HepG2 (cell line): ENCODE data around the gene SYTL2. TPM values are rescaled to one million over a fixed set of nuclear protein-coding genes. Genes with fewer than 3 reads are reported as not detected.

Source experiments
- ATAC-seq: fragments of 200-7000 bp; cut with Tn5 transposase; 3 replicates; pipeline ENCODE4 v1.9.1; 2020; ENCODE audit warnings: mild to moderate bottlenecking, moderate library complexity
- BruUV-seq: library from RNA; stranded (reverse); fragments of 400-500 nt; replicated peaks from 2 replicates; lab custom pipeline; 2021; lab: Mats Ljungman, UMichigan
- CTCF ChIA-PET: fragments of 300-600 bp; formaldehyde crosslinking; extraction: SDS; loops from one replicate; lab custom pipeline; 2021; ENCODE audit warnings: low total read pairs, inconsistent platforms, low intra/inter-chr PET ratio; lab: Yijun Ruan, JAX
- POLR2A ChIA-PET: fragments of 350-600 bp; sonication (Branson Sonifier 250); formaldehyde crosslinking; loops from one replicate; lab custom pipeline; 2020; ENCODE audit warnings: antibody characterized with exemption, inconsistent platforms; lab: Yijun Ruan, JAX
- DNase-seq: peaks from one replicate; pipeline ENCODE4 v3.0.0-alpha.2; 2015; ENCODE audit warnings: low spot score
- FAIRE-seq: peaks from 3 replicates; lab custom pipeline; 2011; peaks lifted over from hg19 to GRCh38; lab: Jason Lieb, UNC
- H2AFZ ChIP-seq: one replicate; pipeline ENCODE4 v1.6.1; 2011; ENCODE audit warnings: low read length, inconsistent platforms
- H3K27ac ChIP-seq: fragments of 300-600 bp; 3 replicates; pipeline ENCODE4 v1.8.0; 2011; ENCODE audit warnings: mixed run types, mild to moderate bottlenecking, mixed read lengths, low read length, inconsistent platforms; ENCODE audit not compliant: insufficient read depth; ENCODE audit errors: extremely low read length
- H3K27me3 ChIP-seq, 2 experiments: fragments of 200-600 bp in 1 of 2; 2 replicates in 1 of 2; 3 replicates in 1 of 2; pipeline versions ENCODE4 v1.6.0 to v1.8.0; 2011; ENCODE audit warnings: low read length in 2 of 2, mild to moderate bottlenecking in 2 of 2, moderate library complexity in 2 of 2, inconsistent platforms in 1 of 2; ENCODE audit not compliant: insufficient read depth in 2 of 2, control insufficient read depth in 1 of 2
- H3K36me3 ChIP-seq, 2 experiments: fragments of 200-600 bp in 1 of 2; replicated peaks in 1 of 2; 2 replicates in 1 of 2; 3 replicates in 1 of 2; pipeline versions ENCODE4 v1.5.1 to v1.8.0; 2011; ENCODE audit warnings: low read length in 2 of 2, inconsistent platforms in 1 of 2; ENCODE audit not compliant: insufficient read depth in 2 of 2, control insufficient read depth in 1 of 2
- H3K4me1 ChIP-seq: 2 replicates; pipeline ENCODE4 v1.5.1; 2012; ENCODE audit warnings: low read length, inconsistent platforms; ENCODE audit not compliant: insufficient read depth
- H3K4me2 ChIP-seq: 2 replicates; pipeline ENCODE4 v1.6.0; 2011; ENCODE audit warnings: low read depth, low read length, inconsistent platforms
- H3K4me3 ChIP-seq, 3 experiments: fragments of 200-600 bp in 1 of 3; sonication (generic), shearing (Covaris generic) in 1 of 3; replicated peaks in 1 of 3; 2 replicates each; pipeline ENCODE4 v1.5.1; 2011 to 2016; ENCODE audit warnings: low read length in 3 of 3, inconsistent platforms in 2 of 3, low read depth in 2 of 3, mild to moderate bottlenecking in 2 of 3, control low read depth in 1 of 3, mixed read lengths in 1 of 3; ENCODE audit not compliant: insufficient read depth in 1 of 3
- H3K79me2 ChIP-seq: one replicate; pipeline ENCODE4 v1.6.1; 2011; ENCODE audit warnings: low read length, inconsistent platforms; ENCODE audit not compliant: insufficient read depth
- H3K9ac ChIP-seq: 2 replicates; pipeline ENCODE4 v1.6.0; 2011; ENCODE audit warnings: mild to moderate bottlenecking, low read depth, low read length, inconsistent platforms; ENCODE audit not compliant: insufficient read depth
- H3K9me3 ChIP-seq: 2 replicates; pipeline ENCODE4 v1.5.1; 2012; ENCODE audit warnings: mild to moderate bottlenecking, low read length
- H4K20me1 ChIP-seq: 2 replicates; pipeline ENCODE4 v1.6.0; 2011; ENCODE audit warnings: inconsistent platforms, mild to moderate bottlenecking, low read length, moderate library complexity; ENCODE audit not compliant: insufficient read depth
- ATF7 ChIP-seq, 2 experiments: fragments of 450-650 bp in 1 of 2; sonication (generic) in 1 of 2; formaldehyde crosslinking in 1 of 2; IDR thresholded peaks; 2 replicates each; pipeline versions ENCODE4 v1.4.0 to v1.6.1; 2016 to 2020; ENCODE audit warnings: antibody characterized with exemption in 1 of 2, mild to moderate bottlenecking in 1 of 2, missing genetic modification reagents in 1 of 2
- BCL6 ChIP-seq: IDR thresholded peaks from 2 replicates; pipeline ENCODE4 v1.6.1; 2016; ENCODE audit warnings: missing genetic modification reagents, missing compliant biosample characterization
- CREB1 ChIP-seq, 2 experiments: fragments of 450-650 bp in 1 of 2; IDR thresholded peaks; 2 replicates each; pipeline ENCODE4 v1.6.1; 2016 to 2017; ENCODE audit warnings: control low read depth in 1 of 2, mild to moderate bottlenecking in 1 of 2, missing compliant biosample characterization in 1 of 2, missing genetic modification characterization in 1 of 2
- HNRNPH1 ChIP-seq: fragments of 200-400 bp; formaldehyde crosslinking; optimal IDR thresholded peaks from 2 replicates; pipeline ENCODE3; 2017; ENCODE audit warnings: mild to moderate bottlenecking, low read depth, low read length
- KLF11 ChIP-seq: IDR thresholded peaks from 2 replicates; pipeline ENCODE4 v1.6.1; 2016; ENCODE audit warnings: missing compliant biosample characterization
- KMT2A ChIP-seq: sonication (generic); formaldehyde crosslinking; IDR thresholded peaks from 2 replicates; pipeline ENCODE4 v1.4.0; 2020; ENCODE audit warnings: missing genetic modification reagents
- MAFF ChIP-seq: IDR thresholded peaks from 2 replicates; pipeline ENCODE4 v1.6.1; 2011; ENCODE audit warnings: low read depth, low read length, improper control_type of control experiment
- MAFK ChIP-seq, 2 experiments: IDR thresholded peaks in 1 of 2; conservative IDR thresholded peaks in 1 of 2; 2 replicates each; pipeline ENCODE4 v1.6.1; 2011; ENCODE audit warnings: improper control_type of control experiment in 2 of 2, low read length in 2 of 2
- MIXL1 ChIP-seq: IDR thresholded peaks from 2 replicates; pipeline ENCODE4 v1.6.1; 2016
- MYC ChIP-seq: sonication (generic); formaldehyde crosslinking; IDR thresholded peaks from 2 replicates; pipeline ENCODE4 v1.9.0; 2021; ENCODE audit warnings: missing genetic modification reagents, borderline replicate concordance
- NFE2 ChIP-seq: sonication (generic); formaldehyde crosslinking; IDR thresholded peaks from 2 replicates; pipeline ENCODE4 v1.4.0; 2020; ENCODE audit warnings: missing genetic modification reagents
- PAF1 ChIP-seq: IDR thresholded peaks from 2 replicates; pipeline ENCODE4 v1.6.1; 2016; ENCODE audit warnings: missing genetic modification reagents, missing compliant biosample characterization
- TBX3 ChIP-seq: fragments of 450-650 bp; IDR thresholded peaks from 2 replicates; pipeline ENCODE4 v1.6.1; 2017; ENCODE audit warnings: antibody characterized with exemption, mild to moderate bottlenecking, inconsistent platforms, borderline replicate concordance
- WGBS: methylation state at CpG from one replicate; pipeline ENCODE4 v1.1.6; 2017; ENCODE audit warnings: low lambda C conversion rate; 5-methylcytosine and 5-hydroxymethylcytosine counted together
- in situ Hi-C: cut with HindIII; loops from 2 replicates; pipeline ENCODE4 v1.10.0; 2017; ENCODE audit warnings: low pct_unique_long_range_greater_than_20kb; ENCODE audit not compliant: extremely low pct_ligation_motif_present
- intact Hi-C: fragments of 100-400 bp; cut with micrococcal nuclease; formaldehyde crosslinking; loops from one replicate; pipeline ENCODE4 v1.10.0; 2022; ENCODE audit not compliant: unreplicated experiment
- polyA plus RNA-seq, 8 experiments: library from polyadenylated mRNA; depleted of rRNA in 3 of 8; stranded (reverse) in 7 of 8; unstranded in 1 of 8; fragments of >200 nt; fragmentation: Illumina TruSeq in 4 of 8; extraction: Trizol in 4 of 8; gene quantifications; 2 replicates each; pipeline versions ENCODE4 v1.2.1 to v1.2.3, GENCODE V29; 2011 to 2016; ENCODE audit warnings: low read depth in 4 of 8, missing spikeins in 1 of 8, mixed read lengths in 1 of 8; ENCODE audit not compliant: insufficient read depth in 1 of 8
- total RNA-seq, 5 experiments: library from RNA; depleted of rRNA; stranded (reverse); fragments of >200 nt; fragmentation: Illumina TruSeq; extraction: Trizol; gene quantifications; 2 replicates each; pipeline ENCODE4 v1.2.3, GENCODE V29; 2016; ENCODE audit warnings: low read depth in 1 of 5
- TF ChIP-seq, protein P1 (sequence below): sonication (generic); formaldehyde crosslinking; IDR thresholded peaks from 2 replicates; pipeline ENCODE4 v1.5.0; 2020; ENCODE audit warnings: mild to moderate bottlenecking, missing genetic modification reagents, borderline replicate concordance
- TF ChIP-seq, protein P2 (sequence below): sonication (generic); formaldehyde crosslinking; IDR thresholded peaks from 2 replicates; pipeline ENCODE4 v1.9.0; 2021; ENCODE audit warnings: missing genetic modification reagents, borderline replicate concordance

Gene SYTL2
- total and polyA plus RNA-seq, 2 of the 13 experiments (the other 11 are each of a cell fraction or from before 2014, with no cell fraction given): 0.77 to 0.90 TPM

DNA sequence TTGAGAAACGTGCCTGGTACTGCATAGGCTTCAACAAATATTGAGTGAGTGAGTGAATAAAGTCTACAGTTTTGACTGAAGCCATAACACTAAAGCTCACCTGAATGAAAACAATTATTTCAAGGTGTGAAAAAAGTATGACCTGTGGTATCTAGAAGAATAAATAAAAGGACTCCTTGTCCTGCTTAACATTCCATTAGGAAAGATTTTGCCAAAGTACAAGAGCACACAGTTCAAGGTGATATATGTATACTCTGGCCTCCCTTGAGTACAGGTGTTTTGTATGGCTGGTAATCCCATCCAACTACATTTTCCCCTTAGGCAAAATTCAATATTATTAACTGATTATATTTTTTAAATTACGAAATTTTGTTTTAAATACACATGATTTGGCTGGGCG, 144.3 kb downstream of the SYTL2 start (continued):
- TF ChIP-seq, protein P1, sequence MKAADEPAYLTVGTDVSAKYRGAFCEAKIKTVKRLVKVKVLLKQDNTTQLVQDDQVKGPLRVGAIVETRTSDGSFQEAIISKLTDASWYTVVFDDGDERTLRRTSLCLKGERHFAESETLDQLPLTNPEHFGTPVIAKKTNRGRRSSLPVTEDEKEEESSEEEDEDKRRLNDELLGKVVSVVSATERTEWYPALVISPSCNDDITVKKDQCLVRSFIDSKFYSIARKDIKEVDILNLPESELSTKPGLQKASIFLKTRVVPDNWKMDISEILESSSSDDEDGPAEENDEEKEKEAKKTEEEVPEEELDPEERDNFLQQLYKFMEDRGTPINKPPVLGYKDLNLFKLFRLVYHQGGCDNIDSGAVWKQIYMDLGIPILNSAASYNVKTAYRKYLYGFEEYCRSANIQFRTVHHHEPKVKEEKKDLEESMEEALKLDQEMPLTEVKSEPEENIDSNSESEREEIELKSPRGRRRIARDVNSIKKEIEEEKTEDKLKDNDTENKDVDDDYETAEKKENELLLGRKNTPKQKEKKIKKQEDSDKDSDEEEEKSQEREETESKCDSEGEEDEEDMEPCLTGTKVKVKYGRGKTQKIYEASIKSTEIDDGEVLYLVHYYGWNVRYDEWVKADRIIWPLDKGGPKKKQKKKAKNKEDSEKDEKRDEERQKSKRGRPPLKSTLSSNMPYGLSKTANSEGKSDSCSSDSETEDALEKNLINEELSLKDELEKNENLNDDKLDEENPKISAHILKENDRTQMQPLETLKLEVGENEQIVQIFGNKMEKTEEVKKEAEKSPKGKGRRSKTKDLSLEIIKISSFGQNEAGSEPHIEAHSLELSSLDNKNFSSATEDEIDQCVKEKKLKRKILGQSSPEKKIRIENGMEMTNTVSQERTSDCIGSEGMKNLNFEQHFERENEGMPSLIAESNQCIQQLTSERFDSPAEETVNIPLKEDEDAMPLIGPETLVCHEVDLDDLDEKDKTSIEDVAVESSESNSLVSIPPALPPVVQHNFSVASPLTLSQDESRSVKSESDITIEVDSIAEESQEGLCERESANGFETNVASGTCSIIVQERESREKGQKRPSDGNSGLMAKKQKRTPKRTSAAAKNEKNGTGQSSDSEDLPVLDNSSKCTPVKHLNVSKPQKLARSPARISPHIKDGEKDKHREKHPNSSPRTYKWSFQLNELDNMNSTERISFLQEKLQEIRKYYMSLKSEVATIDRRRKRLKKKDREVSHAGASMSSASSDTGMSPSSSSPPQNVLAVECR (CRISPR knock-in tag): no peak
- TF ChIP-seq TBX3 (peak; percentile 30; the same call in 1 of the 2 replicates), KLF11 (no peak)

DNA sequence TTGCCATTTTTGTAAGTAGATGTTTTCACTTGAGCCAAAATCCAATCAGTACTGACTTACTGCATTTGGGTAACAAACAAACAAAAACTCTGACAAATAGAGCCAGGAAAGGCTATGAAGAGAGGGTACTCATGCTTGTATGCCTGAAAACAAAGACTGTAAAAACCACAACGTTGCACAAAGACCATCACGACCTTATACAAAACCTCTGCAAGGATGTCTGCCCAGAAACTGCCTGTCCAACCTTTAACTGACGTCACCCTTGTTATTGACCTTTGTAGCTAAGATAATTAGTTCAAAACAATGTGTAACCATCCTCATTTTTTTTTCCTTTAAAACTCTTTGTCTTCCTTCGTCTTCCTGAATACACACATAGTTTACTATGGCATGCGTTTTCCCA, 145.2 kb downstream of the SYTL2 start:
- peak overlapping the region; percentile 36 to 95 (median 86); a peak in 5 of 6 replicates for H3K4me3 ChIP-seq
- peaks cover 32% of the 10 kb centered on the region for H3K4me1 ChIP-seq
- H3K4me2 ChIP-seq: peak overlapping the region; percentile 88
- peak overlapping the region; percentile 98 for H3K27ac ChIP-seq
- BruUV-seq: no TSS peak
- H3K9me3 ChIP-seq: no peaks in the 10 kb centered on the region
- no peak for FAIRE-seq
- in situ Hi-C loops (no loop called here), intact Hi-C loops (loop anchor here (1.0 to 2.0 kb wide), 2 partner anchors 17 to 37 kb away; partner anchors contain the start of gene TMEM126B)
- H2AFZ ChIP-seq: peak overlapping the region; percentile 94
- WGBS: 7% methylated on average over 5 of the region's 5 CpGs
- H3K36me3 ChIP-seq: no peaks in the 10 kb centered on the region
- no peaks in the 10 kb centered on the region; a peak in 1 of 5 replicates for H3K27me3 ChIP-seq
- H3K9ac ChIP-seq: peak overlapping the region; percentile 98; the same call in 1 of the 2 replicates
- CTCF ChIA-PET: no interaction called here
- no peak for DNase-seq
- ATAC-seq: no peak
- H3K79me2 ChIP-seq: peaks cover 37% of the 10 kb centered on the region
- peaks cover 29% of the 10 kb centered on the region for H4K20me1 ChIP-seq
- POLR2A ChIA-PET: interaction anchor here (1.2 to 10.0 kb wide), 2 partner anchors 16 to 38 kb away, joined by 3 to 112 read pairs; partner anchors contain the start of genes TMEM126A and TMEM126B
- 0 out of 2 replicates have a peak, but pooled peaks have one; percentile 34 for TF ChIP-seq MAFF
- TF ChIP-seq, protein P2, sequence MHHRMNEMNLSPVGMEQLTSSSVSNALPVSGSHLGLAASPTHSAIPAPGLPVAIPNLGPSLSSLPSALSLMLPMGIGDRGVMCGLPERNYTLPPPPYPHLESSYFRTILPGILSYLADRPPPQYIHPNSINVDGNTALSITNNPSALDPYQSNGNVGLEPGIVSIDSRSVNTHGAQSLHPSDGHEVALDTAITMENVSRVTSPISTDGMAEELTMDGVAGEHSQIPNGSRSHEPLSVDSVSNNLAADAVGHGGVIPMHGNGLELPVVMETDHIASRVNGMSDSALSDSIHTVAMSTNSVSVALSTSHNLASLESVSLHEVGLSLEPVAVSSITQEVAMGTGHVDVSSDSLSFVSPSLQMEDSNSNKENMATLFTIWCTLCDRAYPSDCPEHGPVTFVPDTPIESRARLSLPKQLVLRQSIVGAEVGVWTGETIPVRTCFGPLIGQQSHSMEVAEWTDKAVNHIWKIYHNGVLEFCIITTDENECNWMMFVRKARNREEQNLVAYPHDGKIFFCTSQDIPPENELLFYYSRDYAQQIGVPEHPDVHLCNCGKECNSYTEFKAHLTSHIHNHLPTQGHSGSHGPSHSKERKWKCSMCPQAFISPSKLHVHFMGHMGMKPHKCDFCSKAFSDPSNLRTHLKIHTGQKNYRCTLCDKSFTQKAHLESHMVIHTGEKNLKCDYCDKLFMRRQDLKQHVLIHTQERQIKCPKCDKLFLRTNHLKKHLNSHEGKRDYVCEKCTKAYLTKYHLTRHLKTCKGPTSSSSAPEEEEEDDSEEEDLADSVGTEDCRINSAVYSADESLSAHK (CRISPR knock-in tag): no peak
- peak; percentile 90 for TF ChIP-seq CREB1 (IDR thresholded peaks at IDR 0.05)
- TF ChIP-seq CREB1 (CRISPR knock-in tag; IDR thresholded peaks at IDR 0.05): peak; percentile 66
- TF ChIP-seq BCL6 (CRISPR knock-in tag): no peak
- no peak for TF ChIP-seq NFE2 (CRISPR knock-in tag)
- TF ChIP-seq PAF1 (CRISPR knock-in tag): no peak
- TF ChIP-seq MYC (CRISPR knock-in tag): no peak
- TF ChIP-seq MAFK (conservative IDR thresholded peaks at IDR 0.05 in 1 of 2, IDR thresholded peaks at IDR 0.05 in 1 of 2; ENCODE audit: low read length in 2 of 2): peak; percentile 15 to 31; a peak in 1 of 4 replicates
- TF ChIP-seq KMT2A (CRISPR knock-in tag): no peak
- TF ChIP-seq ATF7 (IDR thresholded peaks at IDR 0.05): peak; percentile 89
- no peak for TF ChIP-seq ATF7 (CRISPR knock-in tag; IDR thresholded peaks at IDR 0.05)
- 0 out of 2 replicates have a peak, but pooled peaks have one; percentile 38 for TF ChIP-seq MIXL1 (CRISPR knock-in tag)
- no peak for TF ChIP-seq HNRNPH1
